ENCODE measurements around the gene RHOU.

RHOU gene

GRCh38 chr1:228739826-228740225 is 4.5 kb downstream of the RHOU start:
- no peak for DNase-seq

GRCh38 chr1:228740543-228741317 is 5.5 kb downstream of the RHOU start:
- no peak for DNase-seq

- no peak for DNase-seq
Measured at GRCh38 chr1:228742281-228742860, 7.1 kb downstream of the RHOU start.

GRCh38 chr1:228743405-228743804 is 8.1 kb downstream of the RHOU start:
- DNase-seq, result no peak

GRCh38 chr1:228744356-228744755 is 9.1 kb downstream of the RHOU start:
- DNase-seq, result no peak

- DNase-seq, result no peak
Measured at GRCh38 chr1:228744918-228745317, 9.6 kb downstream of the RHOU start.

- DNase-seq, result no peak
Measured at GRCh38 chr1:228745497-228745896, 10.2 kb downstream of the RHOU start.

- DNase-seq, result no peak
Measured at GRCh38 chr1:228747301-228747935, 12.1 kb downstream of the RHOU start.

- DNase-seq, result no peak
Measured at GRCh38 chr1:228748029-228748428, 12.8 kb downstream of the RHOU start.

GRCh38 chr1:228748431-228748830 is 13.2 kb downstream of the RHOU start:
- no peak for DNase-seq

- no peak for DNase-seq
Measured at GRCh38 chr1:228749765-228750164, 14.5 kb downstream of the RHOU start.

- DNase-seq, result no peak
Measured at GRCh38 chr1:228750915-228751314, 15.6 kb downstream of the RHOU start.

GRCh38 chr1:228751360-228752098 is 16.2 kb downstream of the RHOU start:
- DNase-seq, result no peak

GRCh38 chr1:228752258-228752657 is 17.0 kb downstream of the RHOU start:
- no peak for DNase-seq

GRCh38 chr1:228752675-228753265 is 17.5 kb downstream of the RHOU start:
- DNase-seq, result no peak

GRCh38 chr1:228753287-228753686 is 18.0 kb downstream of the RHOU start:
- DNase-seq, result no peak

- no peak for DNase-seq
Measured at GRCh38 chr1:228753786-228754360, 18.6 kb downstream of the RHOU start.

- DNase-seq, result no peak
Measured at GRCh38 chr1:228754646-228755268, 19.5 kb downstream of the RHOU start.

- DNase-seq, result no peak
Measured at GRCh38 chr1:228755800-228756199, 20.5 kb downstream of the RHOU start.

- DNase-seq, result no peak
Measured at GRCh38 chr1:228756457-228756856, 21.2 kb downstream of the RHOU start.

GRCh38 chr1:228758447-228758846 is 23.2 kb downstream of the RHOU start:
- no peak for DNase-seq

GRCh38 chr1:228760979-228761378 is 25.7 kb downstream of the RHOU start:
- DNase-seq, result no peak

All from CD4-positive, alpha-beta T cell treated with Interleukin-17A for 4 hours (primary cell).